HS-27A (cell line): ENCODE measurements around the gene HOXD4.

Source experiments
- DNase-seq: peaks from one replicate; pipeline ENCODE4 v3.0.0-alpha.2; 2012; ENCODE audit warnings: low read depth, missing footprints

The HOXD4 gene

GRCh38 chr2:176170602-176171305, 19.4 kb downstream of the HOXD4 start:
- no peak for DNase-seq

- DNase-seq: no peak
These were observed 20.1 kb downstream of the HOXD4 start for GRCh38 chr2:176171351-176172006.

- no peak for DNase-seq
These were observed 20.9 kb downstream of the HOXD4 start for GRCh38 chr2:176172007-176172894.

- no peak for DNase-seq
These were observed 21.7 kb downstream of the HOXD4 start for GRCh38 chr2:176172895-176173566.

- no peak for DNase-seq
These were observed 22.4 kb downstream of the HOXD4 start for GRCh38 chr2:176173567-176174381.

- DNase-seq: no peak
These were observed 23.1 kb downstream of the HOXD4 start for GRCh38 chr2:176174382-176174823.

- no peak for DNase-seq
These were observed 23.7 kb downstream of the HOXD4 start for GRCh38 chr2:176174824-176175708.

- DNase-seq: no peak
These were observed 24.6 kb downstream of the HOXD4 start for GRCh38 chr2:176175709-176176607.

- DNase-seq: no peak
These were observed 26.3 kb downstream of the HOXD4 start for GRCh38 chr2:176177580-176178037.

- DNase-seq: no peak
These were observed 26.8 kb downstream of the HOXD4 start for GRCh38 chr2:176178038-176178756.

GRCh38 chr2:176178757-176179295, 27.5 kb downstream of the HOXD4 start:
- DNase-seq: no peak

- no peak for DNase-seq
These were observed 30.2 kb downstream of the HOXD4 start for GRCh38 chr2:176181551-176181950.

- DNase-seq: no peak
These were observed 31.3 kb downstream of the HOXD4 start for GRCh38 chr2:176182671-176183070.

GRCh38 chr2:176184749-176185148, 33.4 kb downstream of the HOXD4 start:
- DNase-seq: no peak

- no peak for DNase-seq
These were observed 34.7 kb downstream of the HOXD4 start for GRCh38 chr2:176186024-176186423.

GRCh38 chr2:176187200-176187898, 36.0 kb downstream of the HOXD4 start:
- DNase-seq: no peak
